GM12873 (cell line): Measurements from ENCODE around the gene MAPKBP1.

Experiments used
- CTCF ChIP-seq: IDR thresholded peaks from 2 replicates; pipeline ENCODE4 v1.5.1; 2012; ENCODE audit warnings: low read depth, mild to moderate bottlenecking, moderate library complexity, low read length, control low read depth; ENCODE audit not compliant: insufficient read depth; ENCODE audit errors: missing control alignments

MAPKBP1 gene

GRCh38 chr15:41825145-41825544 is 50.9 kb downstream of the MAPKBP1 start:
- TF ChIP-seq CTCF: no peak

DNA sequence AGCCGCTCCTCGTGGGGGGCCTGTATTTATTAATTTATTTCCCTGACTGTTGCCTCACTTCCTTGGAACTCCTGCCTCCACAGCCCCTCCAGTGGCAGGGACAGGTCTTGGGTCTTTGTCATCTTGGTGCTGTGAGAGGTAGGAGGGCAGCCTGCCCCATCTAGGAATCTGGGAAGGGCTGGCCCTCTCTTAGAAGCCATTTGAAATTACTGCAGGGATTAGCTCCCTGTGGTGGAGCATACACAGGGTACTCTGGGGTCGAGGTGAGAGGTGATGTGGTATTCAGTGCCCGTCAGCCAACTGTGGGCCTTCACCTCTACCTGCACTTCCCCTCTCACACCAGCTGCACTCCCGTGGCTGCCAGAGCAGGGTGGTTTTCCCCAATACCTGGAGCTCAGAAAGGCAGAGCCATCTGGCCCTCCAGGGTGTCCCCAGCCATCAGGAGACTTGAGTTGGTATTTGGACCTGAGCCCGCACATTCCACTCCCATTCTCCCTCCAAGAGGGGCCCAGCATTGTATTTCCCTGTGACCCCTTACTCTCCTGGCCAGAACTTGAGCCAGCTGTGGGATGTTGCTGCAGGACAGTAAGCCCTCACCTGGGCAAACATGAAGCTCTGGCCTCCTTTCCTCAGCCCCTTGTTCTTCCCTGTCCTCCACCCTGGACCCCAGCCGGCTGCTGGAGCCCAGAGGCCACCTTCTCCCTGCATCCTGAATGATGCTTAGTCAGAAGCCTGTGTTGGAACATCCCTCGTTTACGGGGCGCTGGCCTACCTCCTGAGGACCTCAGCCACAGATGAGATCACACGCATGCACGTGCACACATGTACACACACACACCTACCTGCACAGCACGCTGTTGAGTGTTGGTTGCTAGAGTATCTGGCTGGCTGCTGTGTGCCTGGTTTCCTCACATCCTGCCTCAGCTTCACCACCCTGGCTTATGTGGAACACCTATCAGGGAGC is 51.6 kb downstream of the MAPKBP1 start:
- no peak for TF ChIP-seq CTCF

DNA sequence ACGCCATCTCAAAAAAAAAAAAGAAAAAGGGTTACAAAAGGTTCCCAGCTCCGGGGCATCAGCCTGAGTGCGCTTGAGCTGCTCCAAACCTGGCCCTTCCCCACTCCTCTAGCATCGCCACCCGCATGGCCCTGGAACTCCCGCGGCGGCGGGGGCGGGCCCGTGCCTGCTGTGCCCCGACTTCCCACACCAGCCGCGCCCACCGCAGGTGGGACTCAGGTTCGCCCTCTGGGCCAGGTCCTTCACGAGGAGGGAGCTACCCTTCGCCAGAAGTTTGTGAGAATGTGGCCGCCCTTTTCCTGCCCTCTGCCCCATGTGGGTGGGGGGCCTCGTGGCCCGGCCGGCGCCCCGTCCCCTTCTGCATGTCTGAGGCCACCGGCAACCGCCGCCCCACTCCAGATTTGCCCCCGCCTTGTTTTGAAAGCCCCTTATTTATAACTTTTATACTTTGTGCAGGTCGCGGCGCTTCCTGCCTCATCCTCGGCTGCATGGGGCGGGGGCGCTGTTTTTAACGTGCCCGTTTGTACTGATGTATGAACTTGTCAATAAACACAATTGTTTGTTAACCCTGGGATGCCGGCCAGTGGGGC is 53.1 kb downstream of the MAPKBP1 start:
- TF ChIP-seq CTCF: no peak

- no peak for TF ChIP-seq CTCF
These were observed 53.9 kb downstream of the MAPKBP1 start, which contains the start of gene JMJD7 for GRCh38 chr15:41827880-41828806. Gene JMJD7, plus strand, starts transcription at chr15:41828092. Its CDS starts 33 bp downstream, at chr15:41828125.

- no peak for TF ChIP-seq CTCF
These were observed 54.5 kb downstream of the MAPKBP1 start for GRCh38 chr15:41828807-41829141.

DNA sequence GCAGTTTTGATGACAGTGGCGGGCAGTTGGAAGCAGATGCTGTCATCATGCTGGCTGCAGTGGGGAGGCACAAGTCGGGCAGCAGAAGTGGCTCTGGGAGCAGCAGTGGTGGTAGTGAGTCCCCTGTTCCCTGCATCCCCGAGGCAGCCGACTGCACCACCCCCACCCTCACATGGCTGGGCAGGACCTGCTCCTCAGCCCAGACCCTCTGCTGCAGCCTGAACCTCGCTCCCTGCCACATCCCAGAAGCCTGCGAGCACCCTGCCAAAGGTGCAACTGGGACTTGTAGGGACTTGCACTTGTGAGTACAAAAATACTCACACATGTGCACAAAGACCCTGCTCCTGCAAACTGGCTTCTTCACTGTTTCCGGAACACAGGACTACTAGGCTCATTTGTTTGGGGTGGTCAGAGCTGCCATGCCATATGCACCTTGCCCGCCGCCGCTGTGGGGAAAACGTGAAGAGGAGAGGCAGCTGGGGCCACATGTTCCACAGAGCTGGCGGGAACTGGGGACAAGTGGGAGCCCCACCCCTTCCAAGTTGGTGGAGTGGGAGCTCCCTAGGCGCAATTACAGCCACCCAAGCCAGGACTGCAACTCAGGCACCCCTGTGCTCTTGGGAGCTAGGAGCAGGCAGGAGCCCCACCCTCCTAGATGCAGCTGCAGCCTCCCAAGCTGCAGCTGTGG is 55.8 kb downstream of the MAPKBP1 start:
- no peak for TF ChIP-seq CTCF
